GM19239 (cell line): ENCODE data around the gene FOXC2.
"Not testable (repeated sequence)": the region's sequence is repeated elsewhere in the genome, so short reads cannot be mapped to it uniquely, and the experiment has no call there.

ENCODE experiments used
- DNase-seq: peaks from one replicate; pipeline ENCODE4 v3.0.0; 2011; ENCODE audit warnings: low spot score; ENCODE audit not compliant: insufficient read length
- FAIRE-seq: peaks from 2 replicates; lab custom pipeline; 2011; peaks lifted over from hg19 to GRCh38; lab: Jason Lieb, UNC

Gene FOXC2

DNA sequence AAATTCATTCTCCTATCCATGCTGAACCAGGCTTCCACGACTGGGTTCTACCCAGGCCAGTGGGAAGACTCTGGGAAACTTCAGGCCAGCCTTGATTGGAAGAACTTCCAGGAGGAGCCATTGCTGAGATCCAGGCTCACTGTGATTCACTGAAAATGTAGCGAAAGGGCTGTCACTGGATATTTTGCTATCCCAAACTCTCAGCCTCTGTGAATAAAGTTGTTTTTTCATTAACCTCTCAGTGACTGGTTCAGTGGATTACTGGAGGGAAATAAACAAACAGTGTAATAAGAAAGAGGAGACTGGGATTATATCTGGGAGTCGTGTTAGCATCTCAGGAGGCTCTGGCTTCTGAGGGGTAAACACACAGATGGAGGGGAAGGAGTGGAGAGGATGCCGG, 14.8 kb downstream of the FOXC2 start:
- DNase-seq (no peak), FAIRE-seq (no peak)

DNA sequence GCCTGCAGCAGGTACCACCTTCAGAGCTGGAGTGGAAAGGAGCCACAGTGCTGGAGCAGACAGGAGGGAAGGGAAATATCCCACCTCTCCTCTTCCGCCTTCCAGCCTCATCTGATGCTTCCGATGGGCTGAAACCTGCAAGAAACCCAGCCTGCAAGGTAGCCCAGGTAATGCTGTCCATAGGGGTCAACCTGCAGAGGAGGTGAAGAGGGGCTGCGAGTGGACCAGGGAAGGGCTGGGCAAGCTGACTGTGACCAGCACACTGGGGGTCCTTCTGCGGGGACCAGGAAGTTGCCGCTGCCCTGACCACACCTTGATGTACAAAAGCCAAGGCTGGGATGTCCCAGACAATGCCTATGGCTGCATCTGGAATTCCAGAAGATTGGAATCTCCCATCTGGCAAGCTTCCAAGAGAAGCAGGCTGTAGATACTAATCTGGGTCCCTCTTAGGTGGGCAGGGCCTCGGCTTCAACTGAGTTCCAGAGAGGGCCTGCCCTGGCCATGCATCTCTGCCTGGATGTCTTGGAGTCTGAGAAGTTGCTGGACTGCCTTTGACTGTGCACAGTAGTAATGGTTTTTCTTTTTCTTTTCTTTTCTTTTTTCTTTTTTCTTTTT, 17.5 kb downstream of the FOXC2 start:
- FAIRE-seq: no peak
- no peak for DNase-seq

DNA sequence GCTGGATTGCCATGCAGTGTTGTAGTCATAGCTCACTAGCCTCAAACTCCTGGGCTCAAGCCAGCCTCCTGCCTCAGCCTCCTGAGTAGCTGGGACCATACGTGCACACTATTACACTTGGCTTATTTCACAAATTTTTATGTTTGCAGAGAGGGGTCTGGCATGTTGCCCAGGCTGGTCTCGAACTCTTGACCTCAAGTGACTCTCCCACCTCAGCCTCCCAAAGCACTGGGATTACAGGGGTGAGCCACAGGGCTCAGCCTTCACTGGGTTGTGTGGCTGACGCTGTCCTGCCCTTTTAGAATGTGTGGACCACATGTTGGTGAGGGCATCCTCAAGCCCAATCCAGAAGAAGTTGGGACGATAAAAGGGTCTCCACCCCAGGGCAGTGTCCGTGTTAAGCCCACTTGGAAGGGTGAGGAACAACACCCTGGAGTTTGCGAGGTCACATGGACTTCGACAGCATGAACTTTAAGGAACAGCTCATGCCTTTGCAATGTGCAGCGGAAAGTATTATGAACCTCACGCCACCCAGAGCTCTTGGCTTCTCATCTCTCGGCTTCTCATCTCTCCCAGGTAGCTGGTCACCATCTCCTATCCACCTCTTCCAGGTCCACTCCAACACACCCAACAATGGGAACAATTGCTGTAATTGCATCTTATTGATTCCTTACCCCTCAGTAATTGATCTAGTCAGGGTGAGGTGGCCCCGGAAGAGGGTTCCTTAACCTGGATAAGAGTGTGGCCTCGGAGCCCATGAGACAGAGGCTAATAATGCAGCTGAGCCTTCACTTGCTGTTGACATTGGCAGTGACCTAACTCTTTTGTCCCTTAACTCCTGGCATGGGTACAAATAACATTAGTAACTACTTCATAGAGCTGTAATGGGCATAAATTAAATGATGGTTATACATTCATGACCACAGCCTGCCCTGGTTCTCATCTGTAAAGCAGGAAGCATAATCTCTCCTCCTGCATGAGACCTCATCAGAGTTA, 18.4 kb downstream of the FOXC2 start:
- DNase-seq: no peak
- no peak for FAIRE-seq

DNA sequence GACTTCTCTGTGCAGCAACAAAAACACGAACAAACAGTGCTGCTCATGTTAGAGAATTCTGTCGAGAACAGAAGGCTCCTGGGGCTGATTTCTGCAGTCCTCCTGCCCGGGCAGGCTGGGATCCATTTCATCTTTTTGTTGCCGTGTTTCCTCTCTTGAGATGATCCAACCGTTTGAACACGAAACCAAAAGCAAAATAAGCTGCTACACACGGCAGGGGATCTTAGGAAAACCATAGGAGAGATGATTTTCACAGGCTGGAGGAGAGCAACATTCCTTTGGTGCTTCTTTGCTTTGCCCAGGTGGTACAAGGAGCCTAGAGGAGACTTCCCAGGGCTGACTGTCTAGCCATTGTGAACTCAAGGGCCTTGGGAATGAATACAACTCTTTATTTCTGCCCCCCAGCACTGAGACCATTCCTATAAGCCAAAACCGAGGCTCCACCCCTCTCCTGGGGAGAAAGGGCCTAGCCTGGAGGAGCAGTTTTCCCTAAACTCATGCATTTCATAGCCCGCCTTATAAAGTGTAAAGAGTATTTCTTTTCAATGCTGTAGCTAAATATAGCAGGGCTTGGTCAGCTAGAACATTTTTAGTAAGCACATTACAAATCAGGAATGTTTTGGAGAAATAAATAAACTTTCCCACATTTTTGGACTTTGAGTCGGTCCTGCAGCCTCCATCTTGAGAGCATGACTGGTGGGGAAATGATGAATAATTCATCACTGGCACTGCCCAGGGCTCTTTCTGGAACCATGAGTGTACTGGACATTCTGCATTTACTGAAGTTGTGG, 19.4 kb downstream of the FOXC2 start:
- FAIRE-seq: no peak
- no peak for DNase-seq

DNA sequence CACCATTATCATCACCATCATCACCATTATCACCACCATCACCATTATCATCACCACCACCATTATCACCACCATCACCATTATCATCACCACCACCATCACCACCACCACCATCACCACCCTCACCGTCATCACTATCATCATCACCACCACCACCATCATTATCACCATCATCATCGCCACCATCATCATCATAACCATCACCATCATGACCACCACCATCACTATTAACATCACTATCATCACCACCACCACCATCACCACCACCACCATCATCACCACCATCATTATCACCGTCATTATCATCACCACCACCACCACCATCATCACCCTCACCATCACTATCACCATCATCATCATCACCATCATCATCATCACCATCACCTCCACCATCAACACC, 20.9 kb downstream of the FOXC2 start:
- FAIRE-seq (no peak), DNase-seq (no peak)

DNA sequence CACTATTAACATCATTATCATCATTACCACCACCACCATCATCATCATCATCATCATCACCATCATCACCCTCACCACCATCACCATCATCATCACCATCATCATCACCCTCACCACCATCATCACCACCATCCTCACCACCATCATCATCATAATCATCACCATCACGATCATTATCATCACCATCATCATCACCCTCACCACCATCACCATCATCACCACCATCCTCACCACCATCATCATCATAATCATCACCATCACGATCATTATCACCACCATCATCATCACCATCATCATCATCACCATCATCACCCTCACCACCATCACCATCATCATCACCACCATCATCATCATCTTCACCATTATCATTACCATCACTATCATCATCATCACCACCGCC, 21.3 kb downstream of the FOXC2 start:
- DNase-seq, FAIRE-seq: not testable (repeated sequence)

DNA sequence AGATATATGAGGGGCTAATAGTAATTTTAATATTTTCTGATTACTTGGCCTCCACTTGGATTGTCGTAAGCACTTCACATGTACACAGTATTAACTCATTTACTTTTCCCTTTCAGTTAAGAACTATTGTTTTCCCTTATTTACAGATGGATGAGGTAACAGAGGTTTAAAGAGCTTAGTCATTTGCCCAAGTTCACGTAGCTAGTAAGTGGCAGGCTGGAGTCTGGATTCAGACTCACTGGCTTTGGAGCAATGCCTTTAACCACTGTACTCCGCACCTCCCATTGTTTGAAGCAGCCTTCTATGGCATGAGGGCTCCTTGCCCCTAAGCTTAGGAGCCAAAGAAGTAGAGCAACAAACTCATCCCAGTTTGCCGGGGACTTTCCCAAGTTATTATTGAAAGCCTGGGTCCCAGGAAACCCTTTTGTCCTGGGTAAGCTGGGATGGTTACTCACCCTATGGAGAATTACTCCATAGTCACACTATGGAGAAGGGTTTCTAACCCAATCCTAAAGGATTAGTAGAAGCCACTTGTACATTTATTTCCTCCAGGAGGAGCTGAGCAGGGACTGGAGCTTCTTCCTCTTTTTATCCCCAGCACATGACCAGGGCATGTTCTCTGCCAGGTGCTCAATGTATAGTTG, 24.0 kb downstream of the FOXC2 start:
- FAIRE-seq (no peak), DNase-seq (no peak)

DNA sequence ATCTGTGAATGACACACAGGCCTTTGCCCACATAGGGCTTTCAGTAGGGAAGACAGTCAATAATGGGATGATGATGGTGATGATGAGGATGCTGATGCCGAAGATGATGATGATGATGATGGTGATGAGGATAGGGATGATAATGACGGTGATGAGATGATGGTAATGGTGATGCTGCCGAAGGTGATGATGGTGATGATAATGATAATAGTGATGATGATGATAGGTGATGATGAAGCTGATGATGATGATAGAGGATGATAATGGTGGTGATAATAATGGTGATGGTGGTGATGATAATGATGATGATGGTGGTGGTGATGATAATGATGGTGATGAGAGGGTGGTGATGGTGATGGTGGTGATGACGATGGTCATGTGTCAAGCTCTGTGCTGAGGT, 24.6 kb downstream of the FOXC2 start:
- no peak for DNase-seq
- FAIRE-seq: no peak

DNA sequence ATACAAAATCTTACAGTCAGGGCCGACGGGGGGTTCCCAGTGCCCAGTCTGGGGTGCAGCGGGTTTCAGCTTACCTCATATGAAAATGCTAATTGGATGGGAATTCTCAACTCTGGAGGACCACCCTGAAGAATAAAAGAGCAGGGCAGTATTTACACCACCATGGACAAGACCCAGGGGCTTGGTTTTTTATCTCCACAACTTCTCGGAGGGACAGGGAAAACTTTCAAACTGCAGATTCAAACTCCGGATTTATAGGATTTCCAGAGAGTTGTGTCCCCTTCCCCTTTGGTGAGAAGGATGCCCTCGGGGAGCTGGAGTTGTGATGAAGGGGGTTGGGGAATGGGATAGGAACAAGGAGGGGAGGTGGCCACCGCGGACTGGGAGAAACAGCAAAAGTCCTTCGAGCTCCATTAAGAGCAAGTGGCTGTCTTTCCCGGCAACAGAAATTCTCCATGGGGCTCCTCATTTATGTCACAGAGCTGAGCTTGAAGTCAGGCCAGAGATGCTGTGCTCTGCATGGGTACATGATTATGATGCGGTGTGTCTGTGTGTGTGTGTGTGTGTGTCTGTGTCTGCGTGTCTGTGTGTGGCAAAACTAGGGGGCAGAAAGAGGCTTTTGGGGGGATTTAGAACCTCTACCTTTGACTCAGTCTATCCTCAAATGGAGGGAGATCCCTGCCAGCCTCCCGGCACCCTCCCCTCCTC, 27.4 kb downstream of the FOXC2 start:
- FAIRE-seq (no peak), DNase-seq (no peak)

DNA sequence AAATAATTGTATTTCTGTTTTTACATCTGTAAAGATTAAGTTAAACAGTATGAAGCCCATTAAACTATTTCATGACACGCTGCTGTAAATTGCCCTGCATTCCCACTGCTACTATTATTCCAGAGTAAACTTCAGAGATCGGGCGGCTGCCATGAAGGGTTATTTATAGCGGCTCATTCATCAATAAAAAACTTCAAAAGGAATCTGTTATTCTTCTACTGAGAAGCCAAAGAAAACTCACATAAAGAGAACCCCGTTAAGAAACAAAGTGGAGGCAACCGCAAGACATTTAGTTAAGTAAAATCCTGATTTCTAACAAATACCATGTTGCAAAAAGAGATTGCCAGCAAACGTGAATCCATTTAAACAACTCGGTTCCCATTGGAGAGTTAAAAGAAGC, 28.1 kb downstream of the FOXC2 start:
- DNase-seq (no peak), FAIRE-seq (no peak)

DNA sequence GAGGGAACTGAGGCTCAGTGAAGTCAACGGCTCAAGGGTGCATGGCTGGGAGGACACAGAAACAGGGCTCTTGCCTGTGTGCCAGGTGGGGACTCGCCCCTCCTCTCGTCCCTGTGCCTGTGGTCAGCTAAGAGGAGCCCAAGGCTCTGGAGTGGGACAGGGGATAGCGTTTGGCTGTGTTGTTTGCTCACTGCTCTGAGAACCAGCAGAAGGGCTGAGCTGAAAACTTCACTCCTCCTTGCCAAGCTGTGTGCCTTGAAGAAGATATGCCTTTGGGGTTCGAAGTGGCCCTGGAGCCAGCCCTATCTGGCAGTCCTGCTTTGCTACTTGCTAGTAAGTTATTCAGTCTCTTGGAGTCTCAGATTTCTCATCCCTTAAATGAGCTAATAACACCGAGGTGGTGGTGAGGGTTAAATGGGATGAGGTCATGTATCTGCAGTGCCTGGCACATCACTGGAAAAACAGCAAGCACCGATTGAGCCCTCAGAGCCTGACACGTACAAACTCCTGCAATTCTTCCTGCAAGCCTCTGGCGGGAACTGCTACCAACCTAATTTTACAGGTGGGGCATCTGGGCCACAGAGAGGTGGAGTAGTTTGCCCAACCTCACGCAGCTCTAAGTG, 29.5 kb downstream of the FOXC2 start:
- no peak for DNase-seq

DNA sequence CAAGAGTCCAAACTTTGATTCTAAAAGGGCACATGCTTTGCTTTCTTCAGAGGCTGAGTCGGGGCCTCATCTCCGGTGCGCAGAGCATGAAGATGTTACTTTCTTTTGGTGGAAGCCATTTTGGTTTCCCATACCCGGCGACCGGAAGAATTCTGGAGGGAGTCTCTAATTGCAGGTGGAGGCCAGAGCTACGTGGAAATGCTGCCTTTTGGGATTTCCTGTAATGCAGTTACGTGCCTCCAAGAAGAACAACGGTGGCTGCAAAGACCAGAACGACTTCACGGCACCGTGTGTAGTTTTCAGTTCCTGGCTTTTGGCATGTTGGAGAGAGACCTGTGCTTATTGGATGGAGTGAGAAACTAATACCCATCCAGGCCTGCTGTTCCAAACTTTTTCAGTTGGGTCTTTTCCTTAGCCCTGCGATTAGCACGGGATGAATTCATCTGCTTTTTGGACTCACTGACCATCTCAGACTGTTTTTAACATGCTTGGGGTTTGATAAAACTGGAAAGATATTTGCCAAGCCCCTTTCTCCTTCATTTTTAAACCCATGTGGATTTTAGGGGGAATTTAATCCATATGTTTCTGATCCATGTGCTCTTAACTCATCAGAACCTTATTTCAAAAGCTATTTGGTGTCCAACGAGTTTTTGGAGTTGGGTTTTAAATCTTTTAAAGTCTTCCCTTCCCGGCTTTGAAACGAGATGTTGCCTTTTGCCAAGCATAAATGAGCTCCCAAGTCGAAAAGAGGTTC, 30.7 kb downstream of the FOXC2 start:
- DNase-seq: no peak
- no peak for FAIRE-seq

More for the DNA sequence above, 29.5 kb downstream of the FOXC2 start:
- FAIRE-seq: no peak

DNA sequence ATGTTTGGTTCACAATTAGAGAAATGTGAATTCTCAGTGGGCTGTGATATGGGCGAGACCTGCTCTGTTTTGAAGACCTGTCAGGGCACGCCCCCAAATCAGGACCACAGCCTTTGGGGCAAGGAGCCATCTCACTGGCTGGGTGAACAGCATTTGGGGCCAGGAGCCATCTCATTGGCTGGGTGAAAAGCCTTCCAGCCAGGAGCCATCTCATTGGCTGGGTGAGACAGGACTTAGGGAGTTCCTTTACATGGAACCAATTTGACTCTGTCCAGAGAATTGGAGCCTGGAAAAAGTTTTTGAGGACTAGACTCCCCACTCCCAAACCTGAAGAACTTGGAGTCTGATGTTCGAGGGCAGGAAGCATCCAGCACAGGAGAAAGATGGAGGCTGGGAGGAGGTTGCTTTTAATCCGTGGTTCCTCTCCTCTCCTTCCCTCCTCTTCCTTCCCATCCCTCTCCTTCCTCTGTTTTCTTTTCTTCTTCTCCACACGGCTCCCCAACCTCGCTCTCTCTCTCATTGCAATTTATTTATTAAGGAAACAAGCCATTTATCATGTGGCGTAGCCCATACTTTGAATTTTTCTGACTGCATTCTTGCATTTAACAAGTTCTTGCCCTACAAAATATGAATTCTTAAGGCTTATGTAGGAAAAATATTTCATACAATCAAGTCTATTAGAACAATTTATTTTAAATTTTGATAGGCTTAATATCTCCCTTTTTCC, 31.4 kb downstream of the FOXC2 start:
- DNase-seq (no peak), FAIRE-seq (no peak)

DNA sequence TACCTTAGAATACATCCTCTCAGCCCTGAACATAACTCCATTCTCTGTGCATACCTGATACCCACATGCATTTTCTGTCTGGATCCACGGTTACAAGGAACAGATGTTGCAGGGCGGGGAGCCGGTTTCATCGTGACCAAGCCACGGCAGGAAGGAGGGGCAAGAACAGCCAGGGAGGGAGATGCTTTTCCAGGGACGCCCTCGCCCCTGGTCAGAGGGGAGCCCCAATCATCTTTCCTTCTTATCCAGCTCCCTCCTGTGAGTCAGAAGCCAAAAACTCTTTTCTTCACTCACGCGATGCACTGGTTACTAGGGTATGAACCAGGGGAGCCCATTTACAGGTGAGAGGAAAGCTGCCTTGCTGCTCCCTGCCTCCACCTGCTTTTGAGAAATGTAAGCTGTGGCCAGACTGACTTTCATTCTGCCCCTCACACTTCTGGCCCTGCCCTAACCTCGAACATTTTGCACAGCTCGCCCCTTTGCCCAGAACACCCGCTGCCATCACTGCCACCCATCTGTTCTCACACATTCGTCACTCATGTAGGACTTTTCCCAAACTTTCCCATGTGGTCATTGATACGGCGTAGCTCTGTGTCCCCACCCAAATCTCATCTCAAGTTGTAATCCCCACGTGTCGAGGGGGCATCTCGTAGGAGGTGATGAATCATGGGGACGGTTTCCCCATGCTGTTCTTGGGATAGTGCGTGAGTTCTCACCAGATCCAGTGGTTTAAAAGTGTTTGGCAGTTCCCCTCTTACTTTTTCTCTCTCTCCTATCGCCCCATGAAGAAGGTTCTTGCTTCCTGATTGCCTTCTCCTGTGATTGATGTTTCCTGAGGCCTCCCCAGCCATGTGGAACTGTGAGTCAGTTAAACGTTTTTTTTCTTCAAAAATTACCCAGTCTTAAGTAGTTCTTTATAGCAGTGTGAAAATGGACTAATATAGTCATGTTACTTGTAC, 32.3 kb downstream of the FOXC2 start:
- DNase-seq (no peak), FAIRE-seq (no peak)

DNA sequence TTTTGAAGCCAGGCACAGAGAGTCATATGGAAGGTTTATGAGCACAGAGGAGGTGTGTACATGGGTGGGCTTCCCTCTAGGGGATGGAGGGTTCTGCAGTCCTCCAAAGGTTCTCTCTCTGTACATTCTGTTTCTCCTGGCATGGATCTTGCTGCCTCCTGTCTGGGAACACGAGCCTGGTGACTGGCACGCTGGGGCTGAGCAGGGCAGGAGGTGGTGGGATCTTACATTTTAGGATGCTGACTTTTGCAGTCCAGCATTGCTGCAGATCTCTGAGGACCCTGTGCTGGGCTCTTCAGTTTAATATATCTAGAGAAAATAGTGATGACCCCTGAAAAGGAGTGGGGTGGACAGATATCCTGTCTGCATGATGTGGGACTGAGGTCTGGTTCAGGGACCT, 34.7 kb downstream of the FOXC2 start:
- DNase-seq (no peak), FAIRE-seq (no peak)

DNA sequence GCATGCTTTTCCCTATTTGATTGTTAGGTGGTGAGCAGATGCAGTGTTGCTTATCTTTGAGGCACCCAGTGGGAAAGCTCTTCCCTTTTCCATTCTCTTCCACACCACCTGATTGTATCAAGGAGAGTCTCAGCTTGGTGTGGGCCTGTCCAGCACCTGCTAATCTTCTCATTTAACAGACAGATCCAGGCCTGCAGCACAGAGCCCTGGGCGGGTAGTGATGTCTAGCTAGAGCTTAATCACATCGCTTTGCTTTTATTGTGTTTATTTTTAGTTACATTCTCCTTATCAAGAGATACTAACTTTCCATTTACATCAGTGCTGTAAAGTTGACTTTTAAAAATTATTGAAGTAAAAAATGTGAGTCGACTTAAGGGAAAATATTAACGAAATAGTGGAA, 35.9 kb downstream of the FOXC2 start:
- DNase-seq (no peak), FAIRE-seq (no peak)
